ENCODE data around the gene GTF2A1. TPM values are rescaled to one million over a fixed set of nuclear protein-coding genes. Genes with fewer than 3 reads are reported as not detected.

Gene GTF2A1
- total RNA-seq, 1 donor from 2014 or later, result 41.0 TPM

DNA sequence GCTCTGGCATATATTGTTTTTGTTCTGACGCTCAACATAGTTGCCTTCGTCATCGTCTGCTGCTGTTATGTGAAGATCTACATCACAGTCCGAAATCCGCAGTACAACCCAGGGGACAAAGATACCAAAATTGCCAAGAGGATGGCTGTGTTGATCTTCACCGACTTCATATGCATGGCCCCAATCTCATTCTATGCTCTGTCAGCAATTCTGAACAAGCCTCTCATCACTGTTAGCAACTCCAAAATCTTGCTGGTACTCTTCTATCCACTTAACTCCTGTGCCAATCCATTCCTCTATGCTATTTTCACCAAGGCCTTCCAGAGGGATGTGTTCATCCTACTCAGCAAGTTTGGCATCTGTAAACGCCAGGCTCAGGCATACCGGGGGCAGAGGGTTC, 77.0 kb downstream of the GTF2A1 start:
- peaks cover 15% of the 10 kb centered on the region for H3K4me1 Mint-ChIP-seq (ENCODE audit: low read depth)
- H3K4me3 Mint-ChIP-seq, result no peak overlapping the region
- intact Hi-C loops (cut with micrococcal nuclease), result loop anchor here (5.0 kb wide), 1 partner anchor 81 kb away; no protein-coding TSS in a partner anchor
- no peak overlapping the region for H3K27ac Mint-ChIP-seq
- H3K36me3 Mint-ChIP-seq (ENCODE audit: low read depth), result no peaks in the 10 kb centered on the region
- no peaks in the 10 kb centered on the region for H3K27me3 Mint-ChIP-seq (ENCODE audit: insufficient read depth)
- H3K9me3 Mint-ChIP-seq, result no peaks in the 10 kb centered on the region
- DNase-seq (ENCODE audit: low spot score), result no peak

DNA sequence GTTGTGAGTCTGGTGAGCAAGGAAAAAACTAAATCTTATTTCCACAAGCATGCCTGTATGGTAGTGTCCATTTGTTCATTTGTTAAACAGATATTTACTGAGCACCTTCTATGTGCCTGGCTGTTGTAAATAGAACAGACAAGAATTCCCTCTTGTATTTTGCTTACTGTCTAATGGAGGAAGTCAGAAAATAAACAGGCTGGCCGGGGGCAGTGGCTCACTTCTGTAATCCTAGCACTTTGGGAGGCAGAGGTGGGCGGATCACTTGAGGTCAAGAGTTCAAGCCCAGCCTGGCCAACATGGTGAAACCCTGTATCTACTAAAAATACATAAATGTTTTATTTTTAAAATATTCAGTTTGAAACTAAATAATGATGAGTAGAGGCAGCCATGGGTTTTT, 79.3 kb downstream of the GTF2A1 start:
- no peaks in the 10 kb centered on the region for H3K27me3 Mint-ChIP-seq (ENCODE audit: insufficient read depth)
- intact Hi-C loops (cut with micrococcal nuclease), result loop anchor here (5.0 kb wide), 1 partner anchor 79 kb away; no protein-coding TSS in a partner anchor
- peaks cover under 1% of the 10 kb centered on the region for H3K4me1 Mint-ChIP-seq (ENCODE audit: low read depth)
- no peak overlapping the region for H3K4me3 Mint-ChIP-seq
- H3K9me3 Mint-ChIP-seq, result no peaks in the 10 kb centered on the region
- H3K36me3 Mint-ChIP-seq (ENCODE audit: low read depth), result no peaks in the 10 kb centered on the region
- DNase-seq (ENCODE audit: low spot score), result no peak
- H3K27ac Mint-ChIP-seq, result no peak overlapping the region

DNA sequence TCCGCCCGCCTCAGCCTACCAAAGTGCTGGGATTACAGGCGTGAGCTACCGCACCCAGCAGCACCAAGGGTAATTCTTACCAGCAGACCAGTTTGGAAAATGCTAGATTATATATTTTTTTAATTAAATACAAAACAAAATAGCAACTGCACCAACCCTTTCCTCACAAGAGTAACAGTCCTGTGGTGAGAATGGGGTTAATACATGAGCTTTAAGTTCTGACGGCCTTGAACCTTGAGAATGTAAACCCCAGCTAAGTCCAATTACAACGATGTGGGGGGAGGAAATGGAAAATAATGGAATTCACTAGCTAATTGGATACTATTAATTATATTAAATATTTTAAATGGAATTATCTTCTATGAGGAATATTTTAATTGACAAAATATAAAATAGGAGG, 82.3 kb downstream of the GTF2A1 start:
- Mint-ChIP-seq H3K4me1 (ENCODE audit: low read depth) (no peaks in the 10 kb centered on the region), H3K27me3 (ENCODE audit: insufficient read depth) (no peaks in the 10 kb centered on the region), H3K9me3 (no peaks in the 10 kb centered on the region), H3K4me3 (no peak overlapping the region), H3K27ac (no peak overlapping the region), H3K36me3 (ENCODE audit: low read depth) (no peaks in the 10 kb centered on the region)
- DNase-seq (ENCODE audit: low spot score), result no peak
- intact Hi-C loops (cut with micrococcal nuclease), result no loop called here

DNA sequence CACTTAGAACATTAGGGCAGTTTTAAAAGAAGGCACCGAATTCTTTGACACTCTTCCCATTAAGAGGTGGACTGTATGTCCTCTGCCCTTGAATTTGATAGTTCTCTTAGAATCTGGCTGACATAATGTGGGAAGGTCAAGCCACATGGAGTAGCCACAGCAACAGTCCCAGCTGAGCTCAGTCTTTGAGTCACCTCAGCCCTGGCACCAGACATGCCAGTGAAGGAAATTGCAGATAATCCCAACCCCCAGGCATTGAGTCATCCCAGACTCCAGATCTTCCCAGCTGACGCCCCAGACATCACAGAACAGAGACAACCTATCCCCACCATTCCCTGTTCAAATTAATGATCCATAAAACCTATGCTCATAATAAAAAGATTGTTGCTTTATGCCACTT, 83.4 kb downstream of the GTF2A1 start:
- Mint-ChIP-seq H3K36me3 (ENCODE audit: low read depth) (no peaks in the 10 kb centered on the region), H3K27ac (no peak overlapping the region), H3K9me3 (no peaks in the 10 kb centered on the region), H3K27me3 (ENCODE audit: insufficient read depth) (no peaks in the 10 kb centered on the region), H3K4me3 (no peak overlapping the region), H3K4me1 (ENCODE audit: low read depth) (no peaks in the 10 kb centered on the region)
- DNase-seq (ENCODE audit: low spot score), result no peak
- intact Hi-C loops (cut with micrococcal nuclease), result no loop called here

DNA sequence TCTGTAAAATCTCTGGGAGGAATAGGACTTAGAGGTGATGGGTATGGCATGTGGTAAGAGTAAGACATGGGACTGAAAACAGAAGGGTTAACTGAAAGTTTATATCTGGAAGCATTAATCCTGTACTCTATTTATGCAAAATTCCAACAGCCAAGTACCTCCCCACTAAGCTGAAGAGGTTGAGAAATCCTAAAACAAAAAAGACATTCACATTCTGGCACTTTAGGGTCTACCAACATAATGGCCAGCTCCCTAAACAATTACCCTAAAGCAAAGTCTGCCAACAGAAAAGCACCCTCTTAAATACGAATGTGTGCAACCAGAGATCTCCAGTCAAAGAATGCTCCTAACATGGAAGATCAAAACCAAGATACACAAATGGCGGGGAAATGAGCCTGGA, 87.4 kb downstream of the GTF2A1 start:
- H3K27ac Mint-ChIP-seq, result no peak overlapping the region
- H3K4me1 Mint-ChIP-seq (ENCODE audit: low read depth), result no peaks in the 10 kb centered on the region
- intact Hi-C loops (cut with micrococcal nuclease), result no loop called here
- no peaks in the 10 kb centered on the region for H3K36me3 Mint-ChIP-seq (ENCODE audit: low read depth)
- no peaks in the 10 kb centered on the region for H3K27me3 Mint-ChIP-seq (ENCODE audit: insufficient read depth)
- H3K9me3 Mint-ChIP-seq, result no peaks in the 10 kb centered on the region
- no peak for DNase-seq (ENCODE audit: low spot score)
- H3K4me3 Mint-ChIP-seq, result no peak overlapping the region

DNA sequence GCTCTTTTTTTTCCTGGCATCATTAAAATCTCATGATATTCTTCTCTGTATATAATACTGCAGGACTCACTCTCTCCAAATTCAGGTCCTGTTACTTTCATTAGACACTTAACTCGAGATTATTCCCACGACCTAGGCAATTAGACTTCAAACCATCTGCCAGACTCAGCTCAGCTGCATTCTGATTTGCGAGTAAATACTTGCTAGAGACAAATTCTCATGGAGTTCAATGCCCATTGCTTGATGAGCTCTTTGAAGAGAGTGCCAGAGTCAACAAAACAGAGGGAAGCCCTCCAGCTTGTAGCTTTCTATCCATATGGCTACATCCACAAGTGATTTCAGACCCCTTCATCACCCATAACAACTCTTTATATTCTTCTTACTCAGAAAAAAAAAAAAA, 88.3 kb downstream of the GTF2A1 start:
- Mint-ChIP-seq H3K36me3 (ENCODE audit: low read depth) (no peaks in the 10 kb centered on the region), H3K4me3 (no peak overlapping the region)

DNA sequence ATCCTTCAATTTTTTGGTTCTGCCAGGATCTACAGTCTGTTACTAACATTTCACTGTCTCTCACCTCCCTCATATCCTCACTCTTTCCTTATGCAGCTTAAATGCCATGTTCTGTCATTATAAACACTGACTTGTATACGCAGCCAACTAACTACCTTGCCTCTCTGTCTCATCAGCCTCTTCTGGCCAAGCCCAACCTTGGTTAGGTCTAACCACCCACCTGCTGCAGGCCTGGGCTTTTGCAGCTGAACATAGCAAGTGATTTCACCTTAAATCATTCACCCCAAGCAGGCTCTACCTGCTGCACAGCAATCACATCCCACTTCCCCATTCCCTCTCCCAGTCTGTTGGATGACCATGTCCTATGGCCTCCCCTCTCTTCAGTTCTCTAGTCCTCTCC, 91.5 kb downstream of the GTF2A1 start:
- no peak overlapping the region for H3K27ac Mint-ChIP-seq
- intact Hi-C loops (cut with micrococcal nuclease), result no loop called here
- H3K4me1 Mint-ChIP-seq (ENCODE audit: low read depth), result no peaks in the 10 kb centered on the region
- no peak for DNase-seq (ENCODE audit: low spot score)
- H3K27me3 Mint-ChIP-seq (ENCODE audit: insufficient read depth), result no peaks in the 10 kb centered on the region
- no peaks in the 10 kb centered on the region for H3K9me3 Mint-ChIP-seq
- no peak overlapping the region for H3K4me3 Mint-ChIP-seq
- no peaks in the 10 kb centered on the region for H3K36me3 Mint-ChIP-seq (ENCODE audit: low read depth)

More for the DNA sequence above, 88.3 kb downstream of the GTF2A1 start:
- intact Hi-C loops (cut with micrococcal nuclease), result no loop called here
- no peaks in the 10 kb centered on the region for H3K4me1 Mint-ChIP-seq (ENCODE audit: low read depth)
- no peaks in the 10 kb centered on the region for H3K27me3 Mint-ChIP-seq (ENCODE audit: insufficient read depth)
- DNase-seq (ENCODE audit: low spot score), result no peak
- H3K9me3 Mint-ChIP-seq, result no peaks in the 10 kb centered on the region
- no peak overlapping the region for H3K27ac Mint-ChIP-seq

DNA sequence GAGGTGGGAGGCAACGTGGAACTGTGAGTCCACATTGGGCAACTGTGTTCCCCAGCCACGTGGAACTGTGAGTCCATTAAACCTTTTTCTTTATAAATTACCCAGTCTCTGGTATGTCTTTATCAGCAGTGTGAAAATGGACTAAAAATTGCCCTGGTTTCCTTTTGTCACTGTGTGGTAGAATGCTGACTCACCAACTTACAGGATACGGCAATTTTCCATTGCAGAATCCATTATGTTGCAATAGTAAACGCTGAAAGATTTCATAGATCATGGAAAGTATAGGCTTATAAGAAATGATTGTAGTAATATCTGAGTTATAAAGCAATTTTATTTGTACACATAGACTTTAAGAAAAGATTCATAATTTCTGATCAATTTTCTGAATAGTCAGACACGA, 93.0 kb downstream of the GTF2A1 start:
- no peaks in the 10 kb centered on the region for H3K4me1 Mint-ChIP-seq (ENCODE audit: low read depth)
- H3K27ac Mint-ChIP-seq, result no peak overlapping the region
- no peaks in the 10 kb centered on the region for H3K9me3 Mint-ChIP-seq
- H3K27me3 Mint-ChIP-seq (ENCODE audit: insufficient read depth), result no peaks in the 10 kb centered on the region
- no peak overlapping the region for H3K4me3 Mint-ChIP-seq
- intact Hi-C loops (cut with micrococcal nuclease), result no loop called here
- H3K36me3 Mint-ChIP-seq (ENCODE audit: low read depth), result no peaks in the 10 kb centered on the region
- no peak for DNase-seq (ENCODE audit: low spot score)

DNA sequence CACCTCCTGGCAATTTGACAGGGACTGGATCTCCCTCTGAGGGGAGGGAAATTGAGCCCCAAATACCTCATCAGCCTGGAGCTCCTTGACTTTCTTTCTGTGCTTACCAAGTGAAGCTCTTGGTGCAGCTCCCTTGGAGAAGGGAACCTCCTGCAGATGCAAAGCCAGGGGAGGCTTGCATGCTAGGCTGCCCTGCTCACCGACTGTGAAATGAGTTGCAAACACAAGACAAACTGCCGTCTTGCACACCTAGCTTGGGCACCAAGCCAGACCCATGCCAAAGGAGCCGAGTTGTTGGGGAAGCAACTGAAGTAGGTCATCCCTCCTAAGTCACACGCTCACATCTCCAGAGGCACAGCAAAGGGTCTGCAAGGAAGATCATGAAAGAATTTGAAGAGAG, 95.2 kb downstream of the GTF2A1 start:
- H3K27ac Mint-ChIP-seq, result no peak overlapping the region
- intact Hi-C loops (cut with micrococcal nuclease), result no loop called here
- no peaks in the 10 kb centered on the region for H3K27me3 Mint-ChIP-seq (ENCODE audit: insufficient read depth)
- H3K36me3 Mint-ChIP-seq (ENCODE audit: low read depth), result no peaks in the 10 kb centered on the region
- no peaks in the 10 kb centered on the region for H3K9me3 Mint-ChIP-seq
- H3K4me3 Mint-ChIP-seq, result no peak overlapping the region
- H3K4me1 Mint-ChIP-seq (ENCODE audit: low read depth), result peaks cover 5% of the 10 kb centered on the region
- no peak for DNase-seq (ENCODE audit: low spot score)

Other genes starting within 250 kb of the GTF2A1 start
- gene STON2, start 179.4 kb upstream of the GTF2A1 start, total RNA-seq, result 0.44 and 0.47 TPM in 2 replicates

Measured in activated T-helper 1 cell treated with anti-CD3 and anti-CD28 coated beads, Interleukin-12 subunit alpha, Interleukin-12 subunit beta, Interleukin-2, Interleukin-4 antibody, amounts not matched to agents 30 ng/mL and 10 ng/mL and 1 ng/mL, durations not matched to agents 14 hours and 24 hours and 36 hours (primary cell).